HG03439 (cell line): Measurements from ENCODE around the gene COPZ1.
"Not testable (repeated sequence)": the region's sequence is repeated elsewhere in the genome, so short reads cannot be mapped to it uniquely, and the experiment has no call there.

Experiments
- ATAC-seq: cut with Tn5 transposase; IDR thresholded peaks from one replicate; pipeline ENCODE4 v1.9.1; 2021; ENCODE audit warnings: mild to moderate bottlenecking, moderate library complexity; ENCODE audit not compliant: unreplicated experiment

Gene COPZ1

GRCh38 chr12:54330442-54330841 is 5.5 kb downstream of the COPZ1 start:
- ATAC-seq = no peak

- ATAC-seq = no peak
These were observed 6.5 kb downstream of the COPZ1 start for GRCh38 chr12:54331461-54331860.

- no peak for ATAC-seq
These were observed 8.6 kb downstream of the COPZ1 start for GRCh38 chr12:54333420-54334034.

GRCh38 chr12:54337280-54337842 is 12.4 kb downstream of the COPZ1 start:
- ATAC-seq = no peak

GRCh38 chr12:54337854-54338650 is 13.1 kb downstream of the COPZ1 start:
- ATAC-seq = no peak

- no peak for ATAC-seq
These were observed 13.9 kb downstream of the COPZ1 start for GRCh38 chr12:54338698-54339296.

- ATAC-seq = no peak
These were observed 15.9 kb downstream of the COPZ1 start for GRCh38 chr12:54340846-54341245.

GRCh38 chr12:54341378-54342300 is 16.7 kb downstream of the COPZ1 start:
- ATAC-seq = no peak

GRCh38 chr12:54349036-54349435 is 24.1 kb downstream of the COPZ1 start:
- ATAC-seq = no peak

GRCh38 chr12:54349679-54350078 is 24.7 kb downstream of the COPZ1 start:
- no peak for ATAC-seq

GRCh38 chr12:54350743-54351142 is 25.8 kb downstream of the COPZ1 start:
- no peak for ATAC-seq

GRCh38 chr12:54351341-54351740 is 26.4 kb downstream of the COPZ1 start:
- no peak for ATAC-seq

- ATAC-seq = no peak
These were observed 27.1 kb downstream of the COPZ1 start for GRCh38 chr12:54352022-54352531.

- ATAC-seq = no peak
These were observed 28.3 kb downstream of the COPZ1 start for GRCh38 chr12:54352891-54353874.

GRCh38 chr12:54354271-54354670 is 29.3 kb downstream of the COPZ1 start:
- ATAC-seq = not testable (repeated sequence)

- ATAC-seq = no peak
These were observed 30.3 kb downstream of the COPZ1 start for GRCh38 chr12:54355104-54355815.

GRCh38 chr12:54356228-54356627 is 31.3 kb downstream of the COPZ1 start:
- no peak for ATAC-seq

- ATAC-seq = no peak
These were observed 32.0 kb downstream of the COPZ1 start for GRCh38 chr12:54356951-54357356.
